Measurements from ENCODE around the gene SLC15A3. TPM values are rescaled to one million over a fixed set of nuclear protein-coding genes. Genes with fewer than 3 reads are reported as not detected.
A peak's percentile ranks its signal among the peaks of the same experiment; 100 is the strongest.

Gene SLC15A3
- total RNA-seq, 1 experiment from 2014 or later, result 6.8 TPM

DNA sequence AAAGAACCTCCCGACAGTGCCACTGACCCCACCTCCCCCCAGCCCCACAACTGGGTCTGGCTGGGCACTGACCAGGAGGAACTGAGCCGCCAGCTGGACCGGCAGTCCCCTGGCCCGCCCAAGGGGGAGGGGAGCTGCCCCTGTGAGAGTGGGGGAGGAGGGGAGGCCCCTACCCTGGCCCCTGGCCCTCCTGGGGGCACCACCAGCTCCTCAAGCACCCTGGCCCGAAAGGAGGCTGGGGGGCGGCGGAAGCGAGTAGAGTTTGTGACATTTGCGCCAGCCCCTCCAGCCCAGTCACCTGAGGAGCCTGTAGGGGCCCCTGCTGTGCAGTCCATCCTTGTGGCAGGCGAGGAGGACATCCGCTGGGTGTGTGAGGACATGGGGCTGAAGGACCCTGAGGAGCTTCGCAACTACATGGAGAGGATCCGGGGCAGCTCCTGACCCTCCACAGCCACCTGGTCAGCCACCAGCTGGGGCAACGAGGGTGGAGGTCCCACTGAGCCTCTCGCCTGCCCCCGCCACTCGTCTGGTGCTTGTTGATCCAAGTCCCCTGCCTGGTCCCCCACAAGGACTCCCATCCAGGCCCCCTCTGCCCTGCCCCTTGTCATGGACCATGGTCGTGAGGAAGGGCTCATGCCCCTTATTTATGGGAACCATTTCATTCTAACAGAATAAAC lies 15.4 kb downstream of the SLC15A3 start:
- Mint-ChIP-seq H3K4me3 (ENCODE audit: low read depth, unreplicated experiment) (no peak overlapping the region), H3K27ac (ENCODE audit: unreplicated experiment) (no peak overlapping the region), H3K4me1 (ENCODE audit: low read depth, unreplicated experiment) (no peaks in the 10 kb centered on the region), H3K36me3 (ENCODE audit: insufficient read depth, unreplicated experiment) (peaks cover 17% of the 10 kb centered on the region), H3K9me3 (ENCODE audit: low read depth, unreplicated experiment) (no peaks in the 10 kb centered on the region), H3K27me3 (ENCODE audit: unreplicated experiment) (no peaks in the 10 kb centered on the region)
- TF ChIP-seq, protein P1, sequence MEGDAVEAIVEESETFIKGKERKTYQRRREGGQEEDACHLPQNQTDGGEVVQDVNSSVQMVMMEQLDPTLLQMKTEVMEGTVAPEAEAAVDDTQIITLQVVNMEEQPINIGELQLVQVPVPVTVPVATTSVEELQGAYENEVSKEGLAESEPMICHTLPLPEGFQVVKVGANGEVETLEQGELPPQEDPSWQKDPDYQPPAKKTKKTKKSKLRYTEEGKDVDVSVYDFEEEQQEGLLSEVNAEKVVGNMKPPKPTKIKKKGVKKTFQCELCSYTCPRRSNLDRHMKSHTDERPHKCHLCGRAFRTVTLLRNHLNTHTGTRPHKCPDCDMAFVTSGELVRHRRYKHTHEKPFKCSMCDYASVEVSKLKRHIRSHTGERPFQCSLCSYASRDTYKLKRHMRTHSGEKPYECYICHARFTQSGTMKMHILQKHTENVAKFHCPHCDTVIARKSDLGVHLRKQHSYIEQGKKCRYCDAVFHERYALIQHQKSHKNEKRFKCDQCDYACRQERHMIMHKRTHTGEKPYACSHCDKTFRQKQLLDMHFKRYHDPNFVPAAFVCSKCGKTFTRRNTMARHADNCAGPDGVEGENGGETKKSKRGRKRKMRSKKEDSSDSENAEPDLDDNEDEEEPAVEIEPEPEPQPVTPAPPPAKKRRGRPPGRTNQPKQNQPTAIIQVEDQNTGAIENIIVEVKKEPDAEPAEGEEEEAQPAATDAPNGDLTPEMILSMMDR (IDR thresholded peaks at IDR 0.05; ENCODE audit: unreplicated experiment), result no peak
- CTCF ChIA-PET, result no interaction called here
- intact Hi-C loops (cut with micrococcal nuclease; ENCODE audit: unreplicated experiment), result no loop called here
- BruUV-seq (replicated peaks), result TSS peak; percentile 33
- DNase-seq, result no peak

DNA sequence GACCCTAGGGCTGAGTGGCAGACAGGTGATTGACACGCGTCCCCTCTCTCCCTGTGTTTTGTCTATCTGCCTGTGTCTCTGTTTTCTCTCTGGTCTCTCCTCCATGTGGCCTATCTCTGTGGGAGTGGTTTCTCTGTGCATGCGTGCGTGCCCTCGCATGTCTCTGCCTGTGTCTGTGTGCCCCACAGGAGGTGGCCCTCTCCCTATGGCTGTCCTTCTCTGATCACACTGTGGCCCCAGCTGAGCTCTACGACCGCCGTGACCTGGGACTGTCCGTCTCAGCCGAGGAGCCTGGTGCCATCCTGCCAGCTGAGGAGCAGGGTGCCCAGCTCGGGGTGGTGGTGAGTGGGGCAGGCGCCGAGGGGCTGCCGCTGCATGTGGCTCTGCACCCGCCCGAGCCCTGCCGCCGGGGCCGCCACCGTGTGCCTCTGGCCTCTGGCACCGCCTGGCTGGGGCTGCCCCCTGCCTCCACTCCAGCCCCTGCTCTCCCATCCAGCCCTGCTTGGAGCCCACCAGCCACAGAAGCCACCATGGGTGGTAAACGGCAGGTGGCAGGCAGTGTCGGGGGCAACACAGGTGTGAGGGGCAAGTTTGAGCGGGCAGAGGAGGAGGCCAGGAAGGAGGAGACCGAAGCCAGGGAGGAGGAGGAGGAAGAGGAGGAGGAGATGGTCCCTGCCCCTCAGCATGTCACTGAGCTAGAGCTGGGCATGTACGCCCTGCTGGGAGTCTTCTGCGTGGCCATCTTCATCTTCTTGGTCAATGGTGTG lies 16.1 kb downstream of the SLC15A3 start:
- Mint-ChIP-seq H3K4me1 (ENCODE audit: low read depth, unreplicated experiment) (no peaks in the 10 kb centered on the region), H3K27me3 (ENCODE audit: unreplicated experiment) (no peaks in the 10 kb centered on the region), H3K27ac (ENCODE audit: unreplicated experiment) (no peak overlapping the region), H3K4me3 (ENCODE audit: low read depth, unreplicated experiment) (no peak overlapping the region), H3K36me3 (ENCODE audit: insufficient read depth, unreplicated experiment) (peaks cover 19% of the 10 kb centered on the region), H3K9me3 (ENCODE audit: low read depth, unreplicated experiment) (no peaks in the 10 kb centered on the region)
- TF ChIP-seq, protein P1 (IDR thresholded peaks at IDR 0.05; ENCODE audit: unreplicated experiment), result no peak
- BruUV-seq (replicated peaks), result no TSS peak
- CTCF ChIA-PET, result no interaction called here
- DNase-seq, result no peak
- intact Hi-C loops (cut with micrococcal nuclease; ENCODE audit: unreplicated experiment), result no loop called here

DNA sequence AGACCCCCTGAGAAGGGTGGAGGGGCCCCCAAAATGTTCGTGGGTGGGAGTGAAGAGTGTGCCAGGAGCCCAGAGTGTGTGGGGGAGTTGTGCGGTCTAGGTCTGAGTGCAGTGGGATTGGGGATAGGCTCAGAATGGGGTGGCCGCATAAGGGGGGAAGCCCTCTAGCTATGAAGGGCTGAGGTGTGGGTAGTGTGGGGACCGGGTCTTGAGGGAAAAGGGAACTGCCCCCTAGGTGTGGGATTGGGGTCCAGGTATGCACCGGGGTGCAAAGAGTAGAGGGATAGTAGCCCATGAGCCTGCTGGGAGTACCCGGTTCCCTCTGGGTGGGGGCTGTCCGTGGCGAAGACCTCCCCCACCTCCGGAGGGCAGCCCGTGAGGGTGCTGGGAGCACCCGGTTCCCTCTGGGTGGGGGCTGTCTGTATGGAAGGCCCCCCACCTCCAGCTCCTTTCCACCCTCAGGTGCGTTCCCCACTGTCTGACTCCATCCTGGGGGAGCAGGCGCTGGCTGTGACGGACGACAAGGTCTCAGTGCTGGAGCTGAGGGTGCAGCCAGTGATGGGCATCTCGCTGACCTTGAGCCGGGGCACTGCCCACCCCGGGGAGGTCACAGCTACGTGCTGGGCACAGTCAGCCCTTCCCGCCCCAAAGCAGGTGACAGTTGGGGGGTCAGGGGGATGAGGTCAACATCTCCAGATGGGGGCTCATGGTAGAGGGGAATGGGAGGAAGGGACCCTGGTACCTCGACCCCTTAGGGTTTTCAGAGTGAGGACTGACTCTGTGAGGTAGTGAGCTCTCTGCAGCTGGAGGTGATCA lies 17.0 kb downstream of the SLC15A3 start:
- BruUV-seq (replicated peaks), result no TSS peak
- no peaks in the 10 kb centered on the region for H3K27me3 Mint-ChIP-seq (ENCODE audit: unreplicated experiment)
- intact Hi-C loops (cut with micrococcal nuclease; ENCODE audit: unreplicated experiment), result no loop called here
- peaks cover 24% of the 10 kb centered on the region for H3K36me3 Mint-ChIP-seq (ENCODE audit: insufficient read depth, unreplicated experiment)
- DNase-seq, result no peak
- H3K9me3 Mint-ChIP-seq (ENCODE audit: low read depth, unreplicated experiment), result no peaks in the 10 kb centered on the region
- no peak overlapping the region for H3K4me3 Mint-ChIP-seq (ENCODE audit: low read depth, unreplicated experiment)
- H3K4me1 Mint-ChIP-seq (ENCODE audit: low read depth, unreplicated experiment), result no peaks in the 10 kb centered on the region
- H3K27ac Mint-ChIP-seq (ENCODE audit: unreplicated experiment), result no peak overlapping the region
- TF ChIP-seq, protein P1 (IDR thresholded peaks at IDR 0.05; ENCODE audit: unreplicated experiment), result no peak
- CTCF ChIA-PET, result no interaction called here

DNA sequence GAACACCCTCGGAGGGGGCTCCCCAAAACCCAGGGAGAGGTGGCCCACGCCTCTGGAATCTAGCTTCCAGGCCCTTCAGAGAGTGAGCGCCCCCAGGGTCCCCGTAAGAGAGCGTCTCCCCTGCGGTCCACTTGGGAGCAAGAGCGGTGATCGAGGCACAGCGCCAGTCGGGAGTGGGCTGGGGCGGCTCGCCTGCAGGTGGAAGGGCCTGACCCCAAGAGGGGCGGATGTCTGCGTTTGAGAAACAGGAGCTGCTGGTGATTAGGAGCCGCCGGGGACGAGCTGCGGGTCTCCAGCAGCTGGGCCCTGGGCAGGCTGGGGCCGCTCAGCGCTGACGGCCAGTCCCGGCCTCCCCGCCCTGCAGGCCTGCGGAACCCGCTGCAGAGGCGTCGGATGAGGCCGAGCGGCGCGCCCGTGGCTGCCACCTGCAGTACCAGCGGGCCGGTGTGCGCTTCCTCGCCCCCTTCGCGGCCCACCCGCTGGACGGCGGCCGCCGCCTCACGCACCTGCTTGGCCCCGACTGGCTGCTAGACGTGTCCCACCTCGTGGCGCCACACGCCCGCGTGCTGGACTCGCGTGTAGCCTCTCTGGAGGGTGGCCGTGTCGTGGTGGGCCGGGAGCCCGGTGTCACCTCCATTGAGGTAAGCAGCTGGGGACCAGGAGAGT lies 17.7 kb downstream of the SLC15A3 start:
- H3K27ac Mint-ChIP-seq (ENCODE audit: unreplicated experiment), result no peak overlapping the region

More for the DNA sequence above, 17.7 kb downstream of the SLC15A3 start:
- Mint-ChIP-seq H3K4me1 (ENCODE audit: low read depth, unreplicated experiment) (no peaks in the 10 kb centered on the region), H3K4me3 (ENCODE audit: low read depth, unreplicated experiment) (no peak overlapping the region), H3K27me3 (ENCODE audit: unreplicated experiment) (no peaks in the 10 kb centered on the region), H3K9me3 (ENCODE audit: low read depth, unreplicated experiment) (no peaks in the 10 kb centered on the region), H3K36me3 (ENCODE audit: insufficient read depth, unreplicated experiment) (peaks cover 24% of the 10 kb centered on the region)
- DNase-seq, result no peak
- TF ChIP-seq, protein P1 (IDR thresholded peaks at IDR 0.05; ENCODE audit: unreplicated experiment), result no peak
- no TSS peak for BruUV-seq (replicated peaks)
- intact Hi-C loops (cut with micrococcal nuclease; ENCODE audit: unreplicated experiment), result no loop called here
- CTCF ChIA-PET, result no interaction called here

Measured in Calu3 (cell line).